NCI-H82 treated with DMSO at 0.1 percent for 48 hours (cell line): ENCODE results near the gene GMDS.

Experiments used
- DNase-seq: peaks from one replicate; lab custom pipeline; 2025; ENCODE audit not compliant: unreplicated experiment; lab: John Stamatoyannopoulos, UW

Gene GMDS

GRCh38 chr6:1635305-1636010 is 609.9 kb downstream of the GMDS start:
- DNase-seq: no peak

- DNase-seq: no peak
These were observed 611.3 kb downstream of the GMDS start for GRCh38 chr6:1634081-1634480.

GRCh38 chr6:1633366-1634021 is 611.9 kb downstream of the GMDS start:
- DNase-seq: no peak

GRCh38 chr6:1631251-1631650 is 614.2 kb downstream of the GMDS start:
- no peak for DNase-seq

GRCh38 chr6:1630771-1631217 is 614.6 kb downstream of the GMDS start:
- DNase-seq: no peak

GRCh38 chr6:1630212-1630770 is 615.1 kb downstream of the GMDS start:
- DNase-seq: no peak

- DNase-seq: no peak
These were observed 616.1 kb downstream of the GMDS start for GRCh38 chr6:1629316-1629715.

GRCh38 chr6:1627827-1628560 is 617.4 kb downstream of the GMDS start:
- no peak for DNase-seq

- DNase-seq: no peak
These were observed 618.9 kb downstream of the GMDS start for GRCh38 chr6:1626481-1626880.

GRCh38 chr6:1625794-1626435 is 619.5 kb downstream of the GMDS start:
- no peak for DNase-seq

- DNase-seq: no peak
These were observed 620.3 kb downstream of the GMDS start for GRCh38 chr6:1624851-1625781.

GRCh38 chr6:1624058-1624850 is 621.2 kb downstream of the GMDS start:
- no peak for DNase-seq

GRCh38 chr6:1623769-1624057 is 621.7 kb downstream of the GMDS start:
- DNase-seq: no peak

- DNase-seq: no peak
These were observed 622.3 kb downstream of the GMDS start for GRCh38 chr6:1622851-1623768.

GRCh38 chr6:1622220-1622850 is 623.1 kb downstream of the GMDS start:
- DNase-seq: no peak

- DNase-seq: no peak
These were observed 624.2 kb downstream of the GMDS start for GRCh38 chr6:1621070-1621701.

GRCh38 chr6:1620504-1621069 is 624.8 kb downstream of the GMDS start:
- no peak for DNase-seq
